Glomerular visceral epithelial cell (primary cell): ENCODE measurements around the gene FEZF2.

Experiments used
- DNase-seq: peaks from one replicate; pipeline ENCODE4 v3.0.0-alpha.2; 2016; ENCODE audit errors: extremely low spot score

Gene FEZF2

GRCh38 chr3:62373215-62373614 is at the start of gene FEZF2:
TSS of gene FEZF2 (minus strand) at chr3:62373550. CDS start at chr3:62372868, 682 bp downstream.
- no peak for DNase-seq

GRCh38 chr3:62421207-62421606 is 47.9 kb upstream of the FEZF2 start:
- no peak for DNase-seq

- no peak for DNase-seq
Observed at GRCh38 chr3:62416144-62416543, 42.8 kb upstream of the FEZF2 start.

GRCh38 chr3:62415312-62415801 is 42.0 kb upstream of the FEZF2 start:
- no peak for DNase-seq

- DNase-seq = no peak
Observed at GRCh38 chr3:62414786-62415185, 41.4 kb upstream of the FEZF2 start.

- DNase-seq = no peak
Observed at GRCh38 chr3:62413687-62414086, 40.3 kb upstream of the FEZF2 start.

- DNase-seq = no peak
Observed at GRCh38 chr3:62406945-62407344, 33.6 kb upstream of the FEZF2 start.

GRCh38 chr3:62405566-62405965 is 32.2 kb upstream of the FEZF2 start:
- DNase-seq = no peak

- DNase-seq = no peak
Observed at GRCh38 chr3:62405135-62405534, 31.8 kb upstream of the FEZF2 start.

GRCh38 chr3:62404321-62404720 is 31.0 kb upstream of the FEZF2 start:
- no peak for DNase-seq

GRCh38 chr3:62403765-62404164 is 30.4 kb upstream of the FEZF2 start:
- no peak for DNase-seq

- no peak for DNase-seq
Observed at GRCh38 chr3:62392626-62393292, 19.4 kb upstream of the FEZF2 start.

- DNase-seq = no peak
Observed at GRCh38 chr3:62387251-62387650, 13.9 kb upstream of the FEZF2 start.

- DNase-seq = no peak
Observed at GRCh38 chr3:62379321-62379798, 6.0 kb upstream of the FEZF2 start.

GRCh38 chr3:62378921-62379320 is 5.6 kb upstream of the FEZF2 start:
- no peak for DNase-seq

GRCh38 chr3:62378311-62378789 is 5.0 kb upstream of the FEZF2 start:
- no peak for DNase-seq

GRCh38 chr3:62376906-62377877 is 3.8 kb upstream of the FEZF2 start:
- no peak for DNase-seq

GRCh38 chr3:62376454-62376720 is 3.0 kb upstream of the FEZF2 start:
- no peak for DNase-seq

GRCh38 chr3:62375655-62376453 is 2.5 kb upstream of the FEZF2 start:
- no peak for DNase-seq

GRCh38 chr3:62374341-62375218 is 1.2 kb upstream of the FEZF2 start:
- DNase-seq = no peak
